Pons (tissue), 1 donor: ENCODE measurements around the gene UCK2.
A peak's percentile ranks its signal among the peaks of the same experiment; 100 is the strongest.
"Not testable (repeated sequence)": the region's sequence is repeated elsewhere in the genome, so short reads cannot be mapped to it uniquely, and the experiment has no call there.

ENCODE experiments used
- DNase-seq: peaks from one replicate; pipeline ENCODE4 v3.0.0-alpha.2; 2016; ENCODE audit warnings: low spot score

Gene UCK2

GRCh38 chr1:165827268-165828102, at the start of gene UCK2:
UCK2 (plus strand) TSS chr1:165827614; CDS start chr1:165827834, 220 bp downstream.
- DNase-seq, result peak; percentile 66

- not testable (repeated sequence) for DNase-seq
Measured at GRCh38 chr1:165778197-165778596, 49.2 kb upstream of the UCK2 start.

GRCh38 chr1:165783519-165783918, 43.9 kb upstream of the UCK2 start:
- DNase-seq, result not testable (repeated sequence)

GRCh38 chr1:165787741-165788140, 39.7 kb upstream of the UCK2 start:
- DNase-seq, result no peak

GRCh38 chr1:165793951-165794350, 33.5 kb upstream of the UCK2 start:
- DNase-seq, result no peak

- no peak for DNase-seq
Measured at GRCh38 chr1:165795894-165796293, 31.5 kb upstream of the UCK2 start.

- no peak for DNase-seq
Measured at GRCh38 chr1:165799387-165799786, 28.0 kb upstream of the UCK2 start.

- DNase-seq, result not testable (repeated sequence)
Measured at GRCh38 chr1:165804513-165804912, 22.9 kb upstream of the UCK2 start.

- DNase-seq, result no peak
Measured at GRCh38 chr1:165807613-165808012, 19.8 kb upstream of the UCK2 start.

GRCh38 chr1:165815725-165816124, 11.7 kb upstream of the UCK2 start:
- DNase-seq, result no peak

- no peak for DNase-seq
Measured at GRCh38 chr1:165816157-165816556, 11.3 kb upstream of the UCK2 start.

- no peak for DNase-seq
Measured at GRCh38 chr1:165816826-165817497, 10.5 kb upstream of the UCK2 start.

GRCh38 chr1:165823552-165824268, 3.7 kb upstream of the UCK2 start:
- DNase-seq, result peak; percentile 78

- peak; percentile 45 for DNase-seq
Measured at GRCh38 chr1:165824269-165824643, 3.2 kb upstream of the UCK2 start.

- DNase-seq, result no peak
Measured at GRCh38 chr1:165826565-165827267, 698 bp upstream of the UCK2 start.

GRCh38 chr1:165828103-165828668, 772 bp downstream of the UCK2 start:
- DNase-seq, result peak; percentile 53

- DNase-seq, result peak; percentile 58
Measured at GRCh38 chr1:165828669-165829329, 1.4 kb downstream of the UCK2 start.

GRCh38 chr1:165829888-165830287, 2.5 kb downstream of the UCK2 start:
- DNase-seq, result no peak

- DNase-seq, result no peak
Measured at GRCh38 chr1:165831146-165831545, 3.7 kb downstream of the UCK2 start.

- no peak for DNase-seq
Measured at GRCh38 chr1:165832902-165833301, 5.5 kb downstream of the UCK2 start.

GRCh38 chr1:165833358-165833757, 5.9 kb downstream of the UCK2 start:
- DNase-seq, result no peak
